Natural killer cell (primary cell): ENCODE data around the gene CYP4F11. TPM values are rescaled to one million over a fixed set of nuclear protein-coding genes. Genes with fewer than 3 reads are reported as not detected.
"Not testable (repeated sequence)": the region's sequence is repeated elsewhere in the genome, so short reads cannot be mapped to it uniquely, and the experiment has no call there.

Source experiments
- ATAC-seq, 3 donors: fragments of 150-1000 bp in 2 of 3; fragments of 200-7000 bp in 1 of 3; cut with Tn5 transposase; 1 replicate in 1 of 3; 2 replicates in 2 of 3; pipeline ENCODE4 v1.10.0; 2021; ENCODE audit warnings: mild to moderate bottlenecking in 2 of 3, moderate library complexity in 2 of 3
- DNase-seq, 2 donors: peaks; one replicate each; pipeline versions ENCODE4 v3.0.0 to v3.0.0-alpha.2; 2013 to 2021; ENCODE audit warnings: mixed read lengths in 1 of 2
- H3K27ac ChIP-seq: one replicate; pipeline ENCODE4 v1.5.1; 2013; ENCODE audit warnings: mild to moderate bottlenecking, low read length
- H3K27me3 ChIP-seq: one replicate; pipeline ENCODE4 v1.6.1; 2013; ENCODE audit warnings: low read length; ENCODE audit not compliant: control insufficient read depth, insufficient read depth
- H3K36me3 ChIP-seq: one replicate; pipeline ENCODE4 v1.6.1; 2013; ENCODE audit warnings: low read length; ENCODE audit not compliant: control insufficient read depth, insufficient read depth
- H3K4me1 ChIP-seq: one replicate; pipeline ENCODE4 v1.6.1; 2013; ENCODE audit warnings: low read length; ENCODE audit not compliant: control insufficient read depth, insufficient read depth
- H3K4me3 ChIP-seq: one replicate; pipeline ENCODE4 v1.5.1; 2013; ENCODE audit warnings: low read length
- H3K9me3 ChIP-seq: one replicate; pipeline ENCODE4 v1.6.1; 2013; ENCODE audit warnings: low read length; ENCODE audit not compliant: control insufficient read depth, insufficient read depth
- H3K27ac Mint-ChIP-seq, 2 donors: one replicate each; pipeline ENCODE4 v1.8.0; 2022; ENCODE audit warnings: mild to moderate bottlenecking in 2 of 2, mixed read lengths in 2 of 2, moderate library complexity in 1 of 2
- H3K27me3 Mint-ChIP-seq, 2 donors: one replicate each; pipeline ENCODE4 v1.8.0; 2022; ENCODE audit warnings: low read depth in 2 of 2, mixed read lengths in 2 of 2
- H3K36me3 Mint-ChIP-seq: one replicate; pipeline ENCODE4 v1.8.0; 2022; ENCODE audit warnings: mixed read lengths
- H3K4me1 Mint-ChIP-seq, 2 donors: one replicate each; pipeline ENCODE4 v1.8.0; 2022; ENCODE audit warnings: mixed read lengths in 2 of 2
- H3K4me3 Mint-ChIP-seq: one replicate; pipeline ENCODE4 v1.8.0; 2022; ENCODE audit warnings: mild to moderate bottlenecking, moderate library complexity, mixed read lengths
- H3K9me3 Mint-ChIP-seq, 2 donors: one replicate each; pipeline ENCODE4 v1.8.0; 2022; ENCODE audit warnings: mixed read lengths in 2 of 2
- CTCF ChIP-seq: fragments of 200-600 bp; IDR thresholded peaks from one replicate; pipeline ENCODE4 v1.8.0; 2022; ENCODE audit warnings: antibody characterized with exemption
- WGBS: methylation state at CpG from one replicate; pipeline ENCODE4 v1.1.7; 2013; ENCODE audit warnings: missing lambda C conversion rate; ENCODE audit not compliant: insufficient coverage; 5-methylcytosine and 5-hydroxymethylcytosine counted together
- intact Hi-C: fragments of 100-400 bp; cut with micrococcal nuclease; formaldehyde crosslinking; loops from one replicate; pipeline ENCODE4 v1.14.2; 2022
- total RNA-seq, 4 donors: library from RNA; stranded (reverse); fragments of 120-200 nt in 1 of 4; gene quantifications; one replicate each; pipeline versions ENCODE4 v1.2.3 to v1.2.4, GENCODE V29; 2013 to 2022

Gene CYP4F11
- total RNA-seq, 3 donors from 2014 or later (not counting 1 experiment from before 2014, with no cell fraction given) = not detected

DNA sequence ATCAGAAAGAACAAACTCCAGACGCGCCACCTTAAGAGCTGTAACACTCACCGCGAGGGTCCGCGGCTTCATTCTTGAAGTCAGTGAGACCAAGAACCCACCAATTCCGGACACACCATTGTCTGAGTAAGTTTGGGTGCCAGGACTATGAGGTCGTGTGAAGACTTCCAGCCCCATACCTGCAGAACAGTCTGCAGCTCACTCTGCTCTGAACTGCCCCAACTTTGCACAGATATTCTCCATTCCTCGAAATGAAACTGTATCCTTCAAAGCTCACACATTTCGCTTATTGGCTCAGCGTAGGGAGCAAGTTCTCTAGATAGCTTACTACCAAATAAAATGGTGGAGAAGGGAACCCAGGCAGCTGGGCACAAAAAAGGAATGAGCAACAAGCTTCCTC, 33.8 kb downstream of the CYP4F11 start:
- no peaks in the 10 kb centered on the region for H3K36me3 Mint-ChIP-seq
- H3K4me3 Mint-ChIP-seq = no peak overlapping the region
- H3K9me3 Mint-ChIP-seq = no peaks in the 10 kb centered on the region
- no peak overlapping the region for H3K27ac Mint-ChIP-seq
- Histone ChIP-seq H3K9me3 (no peaks in the 10 kb centered on the region), H3K27me3 (peaks cover 4% of the 10 kb centered on the region), H3K27ac (no peak overlapping the region), H3K4me3 (no peak overlapping the region), H3K36me3 (no peaks in the 10 kb centered on the region), H3K4me1 (no peaks in the 10 kb centered on the region)
- WGBS = 58% methylated on average over 9 of the region's 11 CpGs
- no peak for ATAC-seq
- no peaks in the 10 kb centered on the region for H3K4me1 Mint-ChIP-seq
- H3K27me3 Mint-ChIP-seq = peaks cover 16 to 47% of the 10 kb centered on the region in 2 donors
- intact Hi-C loops = no loop called here
- TF ChIP-seq CTCF = no peak
- DNase-seq = no peak

DNA sequence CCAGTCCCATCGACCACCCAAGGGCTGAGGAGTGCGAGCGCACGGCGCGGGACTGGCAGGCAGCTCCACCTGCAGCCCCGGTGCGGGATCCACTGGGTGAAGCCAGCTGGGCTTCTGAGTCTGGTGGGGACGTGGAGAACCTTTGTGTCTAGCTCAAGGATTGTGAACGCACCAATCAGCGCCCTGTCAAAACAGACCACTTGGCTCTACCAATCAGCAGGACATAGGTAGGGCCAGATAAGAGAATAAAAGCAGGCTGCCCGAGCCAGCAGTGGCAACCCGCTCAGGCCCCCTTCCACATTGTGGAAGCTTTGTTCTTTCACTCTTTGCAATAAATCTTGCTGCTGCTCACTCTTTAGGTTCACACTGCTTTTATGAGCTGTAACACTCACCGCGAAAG, 34.3 kb downstream of the CYP4F11 start:
- peaks cover 15 to 43% of the 10 kb centered on the region in 2 donors for H3K27me3 Mint-ChIP-seq
- H3K27ac Mint-ChIP-seq, ATAC-seq: not testable (repeated sequence)

GRCh38 chr19:15899561-15899960, 34.8 kb downstream of the CYP4F11 start:
- not testable (repeated sequence) for H3K4me3 Mint-ChIP-seq

More for the DNA sequence above, 34.3 kb downstream of the CYP4F11 start:
- H3K4me3 ChIP-seq, H3K36me3 Mint-ChIP-seq, H3K4me1 Mint-ChIP-seq, DNase-seq, H3K9me3 Mint-ChIP-seq, H3K4me3 Mint-ChIP-seq, intact Hi-C loops, H3K9me3 ChIP-seq, H3K27me3 ChIP-seq, H3K4me1 ChIP-seq, H3K36me3 ChIP-seq, H3K27ac ChIP-seq: not testable (repeated sequence)
- WGBS = 6% methylated on average over 6 of the region's 15 CpGs

GRCh38 chr19:15897738-15898276, 36.5 kb downstream of the CYP4F11 start, which contains the start of gene CYP4F2:
CYP4F2 (minus strand) TSS chr19:15898074; CDS start chr19:15897611, 463 bp downstream.
- no peaks in the 10 kb centered on the region for H3K4me1 Mint-ChIP-seq

More at GRCh38 chr19:15899561-15899960, 34.8 kb downstream of the CYP4F11 start:
- H3K4me1 Mint-ChIP-seq, intact Hi-C loops, H3K9me3 ChIP-seq, H3K27ac Mint-ChIP-seq, H3K4me3 ChIP-seq, H3K36me3 Mint-ChIP-seq, H3K36me3 ChIP-seq, ATAC-seq, H3K27ac ChIP-seq, H3K9me3 Mint-ChIP-seq, H3K4me1 ChIP-seq, H3K27me3 ChIP-seq, DNase-seq: not testable (repeated sequence)
- H3K27me3 Mint-ChIP-seq = peaks cover 10 to 38% of the 10 kb centered on the region in 2 donors
- 25% methylated on average over 28 of the region's 30 CpGs for WGBS

More at GRCh38 chr19:15897738-15898276, 36.5 kb downstream of the CYP4F11 start, which contains the start of gene CYP4F2:
- no peak within 1 kb of the TSS for H3K27ac Mint-ChIP-seq
- no peak for ATAC-seq
- intact Hi-C loops = no loop called here
- H3K9me3 Mint-ChIP-seq = no peaks in the 10 kb centered on the region
- no peaks in the 10 kb centered on the region for H3K4me1 ChIP-seq
- no peak for DNase-seq
- no peak for TF ChIP-seq CTCF
- H3K27me3 Mint-ChIP-seq = peaks cover 10 to 26% of the 10 kb centered on the region in 2 donors
- H3K27me3 ChIP-seq = no peaks in the 10 kb centered on the region
- H3K4me3 ChIP-seq = no peak within 1 kb of the TSS
- H3K9me3 ChIP-seq = no peaks in the 10 kb centered on the region
- H3K4me3 Mint-ChIP-seq = no peak within 1 kb of the TSS
- H3K27ac ChIP-seq = no peak within 1 kb of the TSS
- no peaks in the 10 kb centered on the region for H3K36me3 ChIP-seq
- H3K36me3 Mint-ChIP-seq = no peaks in the 10 kb centered on the region
- WGBS = 86% methylated on average over 3 of the region's 3 CpGs
